ENCODE data around the gene RTN4R.

The RTN4R gene

GRCh38 chr22:20203142-20203551 is 65.0 kb downstream of the RTN4R start:
- no peak for DNase-seq (ENCODE audit: low read depth)
- TF ChIP-seq, protein P1, sequence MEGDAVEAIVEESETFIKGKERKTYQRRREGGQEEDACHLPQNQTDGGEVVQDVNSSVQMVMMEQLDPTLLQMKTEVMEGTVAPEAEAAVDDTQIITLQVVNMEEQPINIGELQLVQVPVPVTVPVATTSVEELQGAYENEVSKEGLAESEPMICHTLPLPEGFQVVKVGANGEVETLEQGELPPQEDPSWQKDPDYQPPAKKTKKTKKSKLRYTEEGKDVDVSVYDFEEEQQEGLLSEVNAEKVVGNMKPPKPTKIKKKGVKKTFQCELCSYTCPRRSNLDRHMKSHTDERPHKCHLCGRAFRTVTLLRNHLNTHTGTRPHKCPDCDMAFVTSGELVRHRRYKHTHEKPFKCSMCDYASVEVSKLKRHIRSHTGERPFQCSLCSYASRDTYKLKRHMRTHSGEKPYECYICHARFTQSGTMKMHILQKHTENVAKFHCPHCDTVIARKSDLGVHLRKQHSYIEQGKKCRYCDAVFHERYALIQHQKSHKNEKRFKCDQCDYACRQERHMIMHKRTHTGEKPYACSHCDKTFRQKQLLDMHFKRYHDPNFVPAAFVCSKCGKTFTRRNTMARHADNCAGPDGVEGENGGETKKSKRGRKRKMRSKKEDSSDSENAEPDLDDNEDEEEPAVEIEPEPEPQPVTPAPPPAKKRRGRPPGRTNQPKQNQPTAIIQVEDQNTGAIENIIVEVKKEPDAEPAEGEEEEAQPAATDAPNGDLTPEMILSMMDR (IDR thresholded peaks at IDR 0.05; ENCODE audit: low read depth, low read length): no peak
- TF ChIP-seq, protein P2, sequence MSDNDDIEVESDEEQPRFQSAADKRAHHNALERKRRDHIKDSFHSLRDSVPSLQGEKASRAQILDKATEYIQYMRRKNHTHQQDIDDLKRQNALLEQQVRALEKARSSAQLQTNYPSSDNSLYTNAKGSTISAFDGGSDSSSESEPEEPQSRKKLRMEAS (IDR thresholded peaks at IDR 0.05; ENCODE audit: low read depth, low read length): no peak
- TF ChIP-seq MYC (IDR thresholded peaks at IDR 0.05; ENCODE audit: low read depth, low read length): no peak
- TF ChIP-seq POLR2A (IDR thresholded peaks at IDR 0.05; ENCODE audit: extremely low read depth, insufficient read length): no peak
- H3K4me3 ChIP-seq (ENCODE audit: low read depth, low read length): no peak overlapping the region

- DNase-seq (ENCODE audit: low read depth): no peak
These were observed 66.2 kb downstream of the RTN4R start for GRCh38 chr22:20201837-20202392.

GRCh38 chr22:20199906-20200305 is 68.2 kb downstream of the RTN4R start:
- H3K4me3 ChIP-seq (ENCODE audit: low read depth, low read length): no peak overlapping the region
- no peak for DNase-seq (ENCODE audit: low read depth)
- TF ChIP-seq, protein P1 (IDR thresholded peaks at IDR 0.05; ENCODE audit: low read depth, low read length): no peak
- TF ChIP-seq, protein P2 (IDR thresholded peaks at IDR 0.05; ENCODE audit: low read depth, low read length): no peak
- TF ChIP-seq POLR2A (IDR thresholded peaks at IDR 0.05; ENCODE audit: extremely low read depth, insufficient read length) (no peak), MYC (IDR thresholded peaks at IDR 0.05; ENCODE audit: low read depth, low read length) (no peak)

More at GRCh38 chr22:20201837-20202392, 66.2 kb downstream of the RTN4R start:
- TF ChIP-seq POLR2A (IDR thresholded peaks at IDR 0.05; ENCODE audit: extremely low read depth, insufficient read length): no peak
- TF ChIP-seq, protein P1 (IDR thresholded peaks at IDR 0.05; ENCODE audit: low read depth, low read length): no peak
- H3K4me3 ChIP-seq (ENCODE audit: low read depth, low read length): no peak overlapping the region

- no peak overlapping the region for H3K4me3 ChIP-seq (ENCODE audit: low read depth, low read length)
- TF ChIP-seq MYC (IDR thresholded peaks at IDR 0.05; ENCODE audit: low read depth, low read length) (no peak), POLR2A (IDR thresholded peaks at IDR 0.05; ENCODE audit: extremely low read depth, insufficient read length) (no peak)
- TF ChIP-seq, protein P2 (IDR thresholded peaks at IDR 0.05; ENCODE audit: low read depth, low read length): no peak
- TF ChIP-seq, protein P1 (IDR thresholded peaks at IDR 0.05; ENCODE audit: low read depth, low read length): no peak
- no peak for DNase-seq (ENCODE audit: low read depth)
These were observed 68.7 kb downstream of the RTN4R start for GRCh38 chr22:20199413-20199842.

- no peak overlapping the region for H3K4me3 ChIP-seq (ENCODE audit: low read depth, low read length)
- no peak for DNase-seq (ENCODE audit: low read depth)
- TF ChIP-seq, protein P2 (IDR thresholded peaks at IDR 0.05; ENCODE audit: low read depth, low read length): no peak
- TF ChIP-seq MYC (IDR thresholded peaks at IDR 0.05; ENCODE audit: low read depth, low read length) (no peak), POLR2A (IDR thresholded peaks at IDR 0.05; ENCODE audit: extremely low read depth, insufficient read length) (no peak)
- TF ChIP-seq, protein P1 (IDR thresholded peaks at IDR 0.05; ENCODE audit: low read depth, low read length): no peak
These were observed 69.4 kb downstream of the RTN4R start for GRCh38 chr22:20198557-20199319.

Data from NB4 (cell line).